Panc1 (cell line): ENCODE data around the gene FAM13A. TPM values are rescaled to one million over a fixed set of nuclear protein-coding genes. Genes with fewer than 3 reads are reported as not detected.
"Not testable (repeated sequence)": the region's sequence is repeated elsewhere in the genome, so short reads cannot be mapped to it uniquely, and the experiment has no call there.

Experiments
- ATAC-seq: fragments of 200-7000 bp; cut with Tn5 transposase; 2 replicates; pipeline ENCODE4 v1.9.1; 2020; ENCODE audit warnings: mild to moderate bottlenecking, moderate library complexity
- BruUV-seq: library from RNA; stranded (reverse); fragments of 400-500 nt; replicated peaks from 2 replicates; lab custom pipeline; 2021; lab: Mats Ljungman, UMichigan
- CTCF ChIA-PET: fragments of 300-600 bp; sonication (Branson Sonifier 250); formaldehyde crosslinking; loops from one replicate; lab custom pipeline; 2022; ENCODE audit warnings: antibody characterized with exemption; lab: Charles Lee
- POLR2A ChIA-PET: fragments of 300-600 bp; sonication (Branson Sonifier 250); formaldehyde crosslinking; loops from one replicate; lab custom pipeline; 2022; ENCODE audit warnings: antibody characterized with exemption; lab: Charles Lee
- DNase-seq: peaks from one replicate; pipeline ENCODE4 v3.0.0-alpha.2; 2010; ENCODE audit warnings: low read depth, low spot score
- H3K27ac ChIP-seq: 2 replicates; pipeline ENCODE4 v1.5.1; 2011; ENCODE audit warnings: mild to moderate bottlenecking, low read length, inconsistent platforms
- H3K27me3 ChIP-seq: fragments of 200-500 bp; sonication (Bioruptor generic); 2 replicates; pipeline ENCODE4 v1.6.0; 2014; ENCODE audit warnings: low read length, inconsistent platforms; ENCODE audit not compliant: control insufficient read depth, insufficient read depth
- H3K36me3 ChIP-seq: fragments of 200-500 bp; sonication (Bioruptor generic); 2 replicates; pipeline ENCODE4 v1.5.1; 2014; ENCODE audit warnings: inconsistent platforms, mild to moderate bottlenecking, low read length, moderate library complexity; ENCODE audit not compliant: control insufficient read depth, insufficient read depth
- H3K4me1 ChIP-seq: 2 replicates; pipeline ENCODE4 v1.5.1; 2011; ENCODE audit warnings: inconsistent platforms, mild to moderate bottlenecking, low read length, moderate library complexity; ENCODE audit not compliant: control insufficient read depth, insufficient read depth
- H3K4me3 ChIP-seq, 2 experiments: 2 replicates each; pipeline ENCODE4 v1.5.1; 2011 to 2012; ENCODE audit warnings: low read depth in 2 of 2, low read length in 2 of 2, mild to moderate bottlenecking in 2 of 2, inconsistent platforms in 1 of 2, moderate library complexity in 1 of 2
- H3K9me3 ChIP-seq: fragments of 200-500 bp; sonication (Bioruptor generic); 2 replicates; pipeline ENCODE4 v1.5.1; 2014; ENCODE audit warnings: low read depth, mild to moderate bottlenecking, inconsistent platforms, low read length, moderate library complexity; ENCODE audit not compliant: control insufficient read depth, insufficient read depth
- POLR2AphosphoS5 ChIP-seq: IDR thresholded peaks from 2 replicates; pipeline ENCODE4 v1.6.1; 2012; ENCODE audit warnings: mild to moderate bottlenecking, low read depth, low read length, moderate library complexity
- REST ChIP-seq, 2 experiments: IDR thresholded peaks; 2 replicates each; pipeline ENCODE4 v1.6.1; 2011 to 2012; ENCODE audit warnings: low read depth in 2 of 2, control low read depth in 1 of 2, low read length in 1 of 2, mild to moderate bottlenecking in 1 of 2, moderate library complexity in 1 of 2; ENCODE audit not compliant: insufficient read depth in 1 of 2
- SIN3A ChIP-seq: IDR thresholded peaks from 2 replicates; pipeline ENCODE4 v1.6.1; 2012; ENCODE audit warnings: low read depth, mild to moderate bottlenecking, low read length, moderate library complexity, borderline replicate concordance; ENCODE audit not compliant: insufficient read depth
- TCF7L2 ChIP-seq: IDR thresholded peaks from 2 replicates; pipeline ENCODE4 v1.6.1; 2011; ENCODE audit warnings: mild to moderate bottlenecking, low read depth, low read length, inconsistent platforms
- in situ Hi-C: cut with HindIII; loops from 2 replicates; pipeline ENCODE4 v1.10.0; 2016; ENCODE audit warnings: low sequenced_read_pairs, low pct_unique_long_range_greater_than_20kb
- intact Hi-C: fragments of 100-400 bp; cut with micrococcal nuclease; formaldehyde crosslinking; loops from one replicate; pipeline ENCODE4 v1.10.0; 2022; ENCODE audit not compliant: unreplicated experiment
- total RNA-seq: library from RNA; stranded (reverse); gene quantifications from one replicate; pipeline ENCODE4 v1.2.1, GENCODE V29; 2021; ENCODE audit not compliant: unreplicated experiment
- TF ChIP-seq, protein P1 (sequence below): fragments of 450-650 bp; IDR thresholded peaks from 2 replicates; pipeline ENCODE4 v1.5.1; 2017; ENCODE audit warnings: mild to moderate bottlenecking

FAM13A gene
- total RNA-seq, 1 experiment from 2014 or later: 5.8 TPM

- H3K4me1 ChIP-seq: no peaks in the 10 kb centered on the region
- H3K27me3 ChIP-seq: no peaks in the 10 kb centered on the region
- BruUV-seq: no TSS peak
- POLR2A ChIA-PET: no interaction called here
- no peaks in the 10 kb centered on the region for H3K36me3 ChIP-seq
- CTCF ChIA-PET: no interaction called here
- in situ Hi-C loops (no loop called here), intact Hi-C loops (no loop called here)
- no peak overlapping the region for H3K27ac ChIP-seq
- ATAC-seq (no peak), DNase-seq (no peak)
- TF ChIP-seq REST (IDR thresholded peaks at IDR 0.05; ENCODE audit: insufficient read depth in 1 of 2, low read depth in 2 of 2, low read length in 1 of 2) (no peak), SIN3A (no peak), POLR2AphosphoS5 (no peak), TCF7L2 (no peak)
- TF ChIP-seq, protein P1, sequence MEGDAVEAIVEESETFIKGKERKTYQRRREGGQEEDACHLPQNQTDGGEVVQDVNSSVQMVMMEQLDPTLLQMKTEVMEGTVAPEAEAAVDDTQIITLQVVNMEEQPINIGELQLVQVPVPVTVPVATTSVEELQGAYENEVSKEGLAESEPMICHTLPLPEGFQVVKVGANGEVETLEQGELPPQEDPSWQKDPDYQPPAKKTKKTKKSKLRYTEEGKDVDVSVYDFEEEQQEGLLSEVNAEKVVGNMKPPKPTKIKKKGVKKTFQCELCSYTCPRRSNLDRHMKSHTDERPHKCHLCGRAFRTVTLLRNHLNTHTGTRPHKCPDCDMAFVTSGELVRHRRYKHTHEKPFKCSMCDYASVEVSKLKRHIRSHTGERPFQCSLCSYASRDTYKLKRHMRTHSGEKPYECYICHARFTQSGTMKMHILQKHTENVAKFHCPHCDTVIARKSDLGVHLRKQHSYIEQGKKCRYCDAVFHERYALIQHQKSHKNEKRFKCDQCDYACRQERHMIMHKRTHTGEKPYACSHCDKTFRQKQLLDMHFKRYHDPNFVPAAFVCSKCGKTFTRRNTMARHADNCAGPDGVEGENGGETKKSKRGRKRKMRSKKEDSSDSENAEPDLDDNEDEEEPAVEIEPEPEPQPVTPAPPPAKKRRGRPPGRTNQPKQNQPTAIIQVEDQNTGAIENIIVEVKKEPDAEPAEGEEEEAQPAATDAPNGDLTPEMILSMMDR: no peak
- no peaks in the 10 kb centered on the region for H3K9me3 ChIP-seq
- no peak overlapping the region for H3K4me3 ChIP-seq
Observed at GRCh38 chr4:88907478-88907877, 149.5 kb downstream of the FAM13A start.

GRCh38 chr4:88904240-88904639 lies 152.7 kb downstream of the FAM13A start:
- CTCF ChIA-PET, intact Hi-C loops, in situ Hi-C loops, H3K27ac ChIP-seq, H3K9me3 ChIP-seq, H3K27me3 ChIP-seq, POLR2A ChIA-PET, BruUV-seq, H3K4me3 ChIP-seq, H3K36me3 ChIP-seq, H3K4me1 ChIP-seq, ATAC-seq, DNase-seq: not testable (repeated sequence)

GRCh38 chr4:88900432-88900831 lies 156.6 kb downstream of the FAM13A start:
- POLR2A ChIA-PET: interaction anchor here (0.5 kb wide), 1 partner anchor 13 kb away, joined by 10 read pairs; no protein-coding TSS in a partner anchor
- CTCF ChIA-PET: no interaction called here
- Histone ChIP-seq H3K36me3 (no peaks in the 10 kb centered on the region), H3K4me3 (no peak overlapping the region), H3K27ac (no peak overlapping the region), H3K9me3 (no peaks in the 10 kb centered on the region), H3K4me1 (no peaks in the 10 kb centered on the region), H3K27me3 (no peaks in the 10 kb centered on the region)
- no TSS peak for BruUV-seq
- in situ Hi-C loops (no loop called here), intact Hi-C loops (no loop called here)
- DNase-seq: no peak
- ATAC-seq: no peak
- TF ChIP-seq REST (IDR thresholded peaks at IDR 0.05; ENCODE audit: insufficient read depth in 1 of 2, low read depth in 2 of 2, low read length in 1 of 2) (no peak), TCF7L2 (no peak), SIN3A (no peak)
